Ishikawa (cell line): Measurements from ENCODE around the gene UGGT1.

Source experiments
- CEBPB ChIP-seq: IDR thresholded peaks from 2 replicates; pipeline ENCODE4 v1.6.1; 2012
- EGR1 ChIP-seq: IDR thresholded peaks from 2 replicates; pipeline ENCODE4 v1.6.1; 2012
- EP300 ChIP-seq: IDR thresholded peaks from 2 replicates; pipeline ENCODE4 v1.6.1; 2012; ENCODE audit warnings: borderline replicate concordance
- NFIC ChIP-seq: IDR thresholded peaks from 2 replicates; pipeline ENCODE4 v1.6.1; 2012
- RAD21 ChIP-seq: IDR thresholded peaks from 2 replicates; pipeline ENCODE4 v1.6.1; 2012; ENCODE audit warnings: low read depth
- TAF1 ChIP-seq: IDR thresholded peaks from 2 replicates; pipeline ENCODE4 v1.6.1; 2012; ENCODE audit warnings: low read depth, mild to moderate bottlenecking
- YY1 ChIP-seq: IDR thresholded peaks from 2 replicates; pipeline ENCODE4 v1.6.1; 2012; ENCODE audit warnings: low read depth
- TF ChIP-seq, protein P1 (sequence below): IDR thresholded peaks from 2 replicates; pipeline ENCODE4 v1.6.1; 2012
- TF ChIP-seq, protein P2 (sequence below): IDR thresholded peaks from 2 replicates; pipeline ENCODE4 v1.6.1; 2012; ENCODE audit warnings: low read depth, mild to moderate bottlenecking

DNA sequence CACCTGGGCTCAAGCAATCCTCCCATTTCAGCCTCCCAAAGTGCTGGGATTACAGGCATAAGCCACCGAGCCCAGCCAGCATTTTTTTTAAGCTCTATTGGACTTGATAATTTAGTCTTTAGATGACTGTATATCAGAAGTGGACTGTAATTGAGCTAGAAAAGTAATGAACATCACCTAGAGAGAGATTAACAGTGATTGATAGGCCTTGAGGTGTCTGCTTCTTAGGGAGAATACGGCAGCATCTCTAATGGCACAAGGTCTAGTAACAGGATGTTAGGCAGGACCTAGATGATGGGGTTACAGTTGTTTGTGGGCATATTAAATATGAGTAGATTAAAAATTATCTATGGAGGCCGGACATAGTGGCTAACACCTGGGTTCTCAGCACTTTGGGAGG, 17.7 kb upstream of the UGGT1 start:
- TF ChIP-seq TAF1 (no peak), CEBPB (no peak), EP300 (no peak), YY1 (no peak), NFIC (no peak), RAD21 (no peak), EGR1 (no peak)
- TF ChIP-seq, protein P1, sequence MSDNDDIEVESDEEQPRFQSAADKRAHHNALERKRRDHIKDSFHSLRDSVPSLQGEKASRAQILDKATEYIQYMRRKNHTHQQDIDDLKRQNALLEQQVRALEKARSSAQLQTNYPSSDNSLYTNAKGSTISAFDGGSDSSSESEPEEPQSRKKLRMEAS: no peak
- TF ChIP-seq, protein P2, sequence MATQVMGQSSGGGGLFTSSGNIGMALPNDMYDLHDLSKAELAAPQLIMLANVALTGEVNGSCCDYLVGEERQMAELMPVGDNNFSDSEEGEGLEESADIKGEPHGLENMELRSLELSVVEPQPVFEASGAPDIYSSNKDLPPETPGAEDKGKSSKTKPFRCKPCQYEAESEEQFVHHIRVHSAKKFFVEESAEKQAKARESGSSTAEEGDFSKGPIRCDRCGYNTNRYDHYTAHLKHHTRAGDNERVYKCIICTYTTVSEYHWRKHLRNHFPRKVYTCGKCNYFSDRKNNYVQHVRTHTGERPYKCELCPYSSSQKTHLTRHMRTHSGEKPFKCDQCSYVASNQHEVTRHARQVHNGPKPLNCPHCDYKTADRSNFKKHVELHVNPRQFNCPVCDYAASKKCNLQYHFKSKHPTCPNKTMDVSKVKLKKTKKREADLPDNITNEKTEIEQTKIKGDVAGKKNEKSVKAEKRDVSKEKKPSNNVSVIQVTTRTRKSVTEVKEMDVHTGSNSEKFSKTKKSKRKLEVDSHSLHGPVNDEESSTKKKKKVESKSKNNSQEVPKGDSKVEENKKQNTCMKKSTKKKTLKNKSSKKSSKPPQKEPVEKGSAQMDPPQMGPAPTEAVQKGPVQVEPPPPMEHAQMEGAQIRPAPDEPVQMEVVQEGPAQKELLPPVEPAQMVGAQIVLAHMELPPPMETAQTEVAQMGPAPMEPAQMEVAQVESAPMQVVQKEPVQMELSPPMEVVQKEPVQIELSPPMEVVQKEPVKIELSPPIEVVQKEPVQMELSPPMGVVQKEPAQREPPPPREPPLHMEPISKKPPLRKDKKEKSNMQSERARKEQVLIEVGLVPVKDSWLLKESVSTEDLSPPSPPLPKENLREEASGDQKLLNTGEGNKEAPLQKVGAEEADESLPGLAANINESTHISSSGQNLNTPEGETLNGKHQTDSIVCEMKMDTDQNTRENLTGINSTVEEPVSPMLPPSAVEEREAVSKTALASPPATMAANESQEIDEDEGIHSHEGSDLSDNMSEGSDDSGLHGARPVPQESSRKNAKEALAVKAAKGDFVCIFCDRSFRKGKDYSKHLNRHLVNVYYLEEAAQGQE: no peak
